Trophoblast cell (in vitro differentiated cells and primary cell): Measurements from ENCODE around the gene PTPN22.

Source experiments
- DNase-seq, 2 donors: peaks; one replicate each; pipeline ENCODE4 v3.0.0-alpha.2; 2016
- H2AFZ ChIP-seq: 2 replicates; pipeline ENCODE4 v1.6.1; 2013; ENCODE audit warnings: low read length, moderate library complexity, mild to moderate bottlenecking; ENCODE audit not compliant: insufficient read depth, poor library complexity
- H2AK5ac ChIP-seq: 2 replicates; pipeline ENCODE4 v1.6.1; 2013; ENCODE audit warnings: mild to moderate bottlenecking, low read length
- H2BK120ac ChIP-seq: 2 replicates; pipeline ENCODE4 v1.6.1; 2013; ENCODE audit warnings: low read length, mild to moderate bottlenecking, moderate library complexity; ENCODE audit not compliant: insufficient read depth, poor library complexity
- H2BK12ac ChIP-seq: 2 replicates; pipeline ENCODE4 v1.6.1; 2013; ENCODE audit warnings: mild to moderate bottlenecking, low read length, moderate library complexity
- H2BK5ac ChIP-seq: 2 replicates; pipeline ENCODE4 v1.6.1; 2013; ENCODE audit warnings: low read length, low read depth, moderate library complexity, mild to moderate bottlenecking; ENCODE audit not compliant: poor library complexity
- H3K14ac ChIP-seq: 2 replicates; pipeline ENCODE4 v1.6.1; 2013; ENCODE audit warnings: mild to moderate bottlenecking, low read length
- H3K18ac ChIP-seq: 2 replicates; pipeline ENCODE4 v1.6.1; 2013; ENCODE audit warnings: mild to moderate bottlenecking, low read length
- H3K23ac ChIP-seq: 2 replicates; pipeline ENCODE4 v1.6.1; 2013; ENCODE audit warnings: low read length
- H3K27ac ChIP-seq: 2 replicates; pipeline ENCODE4 v1.5.1; 2013; ENCODE audit warnings: low read depth, mild to moderate bottlenecking, inconsistent platforms, low read length, moderate library complexity
- H3K27me3 ChIP-seq: 2 replicates; pipeline ENCODE4 v1.6.1; 2013; ENCODE audit warnings: inconsistent platforms, mild to moderate bottlenecking, low read length, moderate library complexity; ENCODE audit not compliant: insufficient read depth
- H3K36me3 ChIP-seq, 2 experiments: 1 replicate in 1 of 2; 2 replicates in 1 of 2; pipeline ENCODE4 v1.6.1; 2013; ENCODE audit warnings: low read length in 2 of 2, mild to moderate bottlenecking in 2 of 2, moderate library complexity in 1 of 2; ENCODE audit not compliant: insufficient read depth in 2 of 2, control insufficient read depth in 1 of 2
- H3K4ac ChIP-seq: 2 replicates; pipeline ENCODE4 v1.6.1; 2013; ENCODE audit warnings: low read depth, mild to moderate bottlenecking, low read length, moderate library complexity
- H3K4me1 ChIP-seq, 2 experiments: 1 replicate in 1 of 2; 2 replicates in 1 of 2; pipeline ENCODE4 v1.6.1; 2013; ENCODE audit warnings: low read length in 2 of 2, mild to moderate bottlenecking in 2 of 2, moderate library complexity in 1 of 2; ENCODE audit not compliant: insufficient read depth in 2 of 2, control insufficient read depth in 1 of 2
- H3K4me2 ChIP-seq: 2 replicates; pipeline ENCODE4 v1.6.1; 2013; ENCODE audit warnings: inconsistent platforms, mild to moderate bottlenecking, low read length, moderate library complexity
- H3K4me3 ChIP-seq: 2 replicates; pipeline ENCODE4 v1.5.1; 2013; ENCODE audit warnings: mild to moderate bottlenecking, low read depth, low read length, inconsistent platforms
- H3K79me1 ChIP-seq: one replicate; pipeline ENCODE4 v1.6.1; 2013; ENCODE audit warnings: low read length
- H3K79me2 ChIP-seq: 2 replicates; pipeline ENCODE4 v1.6.1; 2013; ENCODE audit warnings: low read length, mild to moderate bottlenecking; ENCODE audit not compliant: control insufficient read depth, insufficient read depth, poor library complexity
- H3K9ac ChIP-seq: 2 replicates; pipeline ENCODE4 v1.6.1; 2013; ENCODE audit warnings: mild to moderate bottlenecking, low read length
- H3K9me3 ChIP-seq: 2 replicates; pipeline ENCODE4 v1.6.1; 2013; ENCODE audit warnings: low read depth, mild to moderate bottlenecking, control low read depth, inconsistent platforms, low read length; ENCODE audit not compliant: insufficient read depth
- H4K12ac ChIP-seq: 2 replicates; pipeline ENCODE4 v1.6.1; 2013; ENCODE audit warnings: low read depth, mild to moderate bottlenecking, low read length, moderate library complexity
- H4K8ac ChIP-seq: 2 replicates; pipeline ENCODE4 v1.6.1; 2013; ENCODE audit warnings: low read depth, mild to moderate bottlenecking, low read length, moderate library complexity
- H4K91ac ChIP-seq: one replicate; pipeline ENCODE4 v1.6.1; 2013; ENCODE audit warnings: low read depth, mild to moderate bottlenecking, low read length, moderate library complexity
- WGBS: extraction: QIAGEN DNeasy Blood & Tissue Kit; methylation state at CpG from one replicate; pipeline ENCODE4 v1.1.7; 2013; ENCODE audit warnings: missing lambda C conversion rate; ENCODE audit not compliant: insufficient read length, insufficient coverage; ENCODE audit errors: extremely low coverage; 5-methylcytosine and 5-hydroxymethylcytosine counted together

PTPN22 gene

DNA sequence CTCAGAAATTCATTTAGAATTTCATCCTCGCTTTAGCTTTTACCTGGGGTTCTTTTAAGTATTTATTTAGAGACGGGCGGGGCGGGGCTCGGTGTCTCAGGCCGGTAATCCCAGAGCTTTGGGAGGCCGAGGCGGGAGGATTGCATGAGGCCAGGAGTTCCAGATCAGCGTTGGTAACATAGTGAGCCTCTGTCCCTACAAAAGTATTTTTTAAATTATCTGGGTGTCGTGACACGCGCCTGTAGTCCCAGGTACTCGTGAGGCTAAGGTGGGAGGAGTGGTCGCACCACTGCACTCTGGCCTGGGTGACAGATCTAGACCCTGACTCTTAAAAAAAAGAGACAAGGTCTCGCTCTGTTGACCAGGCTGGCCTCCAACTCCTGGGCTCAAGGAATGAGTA, 58.3 kb downstream of the PTPN22 start:
- Histone ChIP-seq H4K8ac (peak overlapping the region; percentile 76), H3K79me1 (peaks cover 4% of the 10 kb centered on the region)
- WGBS: no CpG with 5 or more reads among the region's 15 CpGs

DNA sequence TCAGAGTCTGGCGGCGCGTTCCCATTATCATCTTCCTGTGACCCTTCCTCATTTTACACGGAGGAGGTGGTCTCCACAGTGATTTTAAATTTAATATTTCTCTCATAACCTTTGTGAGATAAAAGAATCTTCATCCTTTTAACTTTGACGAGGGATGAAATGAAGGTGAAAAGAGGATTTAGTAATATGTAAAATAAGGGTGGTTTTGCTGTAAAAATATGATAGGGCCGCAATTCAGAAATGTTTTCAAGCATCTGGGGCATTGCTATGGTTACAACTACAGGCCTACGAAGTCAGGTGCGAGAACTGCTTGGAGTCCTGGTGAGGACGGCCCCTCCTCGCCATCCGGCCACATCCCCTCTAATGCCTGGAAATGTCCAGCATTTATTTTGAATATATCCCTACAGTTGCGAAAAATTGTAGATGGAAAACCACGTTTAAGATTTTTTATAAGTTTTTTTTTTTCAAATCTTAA, 58.8 kb downstream of the PTPN22 start:
- peak overlapping the region; percentile 63 for H4K12ac ChIP-seq
- DNase-seq: no peak
- no peak overlapping the region for H2BK120ac ChIP-seq
- no peak overlapping the region for H2BK12ac ChIP-seq
- H3K9ac ChIP-seq: no peak overlapping the region
- H2AK5ac ChIP-seq: no peak overlapping the region
- no peaks in the 10 kb centered on the region for H3K9me3 ChIP-seq
- no peak overlapping the region for H2BK5ac ChIP-seq
- no peaks in the 10 kb centered on the region for H3K4me1 ChIP-seq
- H4K91ac ChIP-seq: peak overlapping the region; percentile 65
- H2AFZ ChIP-seq: no peak overlapping the region
- peaks cover 4% of the 10 kb centered on the region for H3K79me1 ChIP-seq
- peaks cover 7% of the 10 kb centered on the region for H3K79me2 ChIP-seq
- H3K27me3 ChIP-seq: no peaks in the 10 kb centered on the region
- no peaks in the 10 kb centered on the region for H3K36me3 ChIP-seq
- no peak overlapping the region for H3K18ac ChIP-seq
- H3K23ac ChIP-seq: no peak overlapping the region
- no peak overlapping the region for H3K14ac ChIP-seq
- no CpG with 5 or more reads among the region's 13 CpGs for WGBS
- H3K4me3 ChIP-seq: peak overlapping the region; percentile 20
- H3K4me2 ChIP-seq: peak overlapping the region; percentile 44
- H3K4ac ChIP-seq: no peak overlapping the region
- H4K8ac ChIP-seq: peak overlapping the region; percentile 75
- H3K27ac ChIP-seq: no peak overlapping the region

More for the DNA sequence above, 58.3 kb downstream of the PTPN22 start:
- Histone ChIP-seq H2BK120ac (no peak overlapping the region), H3K4me3 (no peak overlapping the region), H2BK12ac (no peak overlapping the region), H2AK5ac (no peak overlapping the region), H3K27ac (no peak overlapping the region), H3K4ac (no peak overlapping the region), H3K36me3 (no peaks in the 10 kb centered on the region), H3K27me3 (no peaks in the 10 kb centered on the region), H3K79me2 (peaks cover 7% of the 10 kb centered on the region), H4K91ac (peak overlapping the region; percentile 31), H2BK5ac (no peak overlapping the region), H2AFZ (no peak overlapping the region), H3K9ac (no peak overlapping the region), H3K4me2 (no peak overlapping the region), H3K23ac (no peak overlapping the region), H3K9me3 (no peaks in the 10 kb centered on the region), H4K12ac (peak overlapping the region; percentile 51), H3K14ac (no peak overlapping the region), H3K4me1 (no peaks in the 10 kb centered on the region), H3K18ac (no peak overlapping the region)
- no peak for DNase-seq

GRCh38 chr1:113811888-113812660, 59.4 kb downstream of the PTPN22 start, which contains the start of gene RSBN1:
TSS of gene RSBN1 (minus strand) at chr1:113812476. CDS start at chr1:113812412, 64 bp downstream.
- no peak within 1 kb of the TSS for H2BK12ac ChIP-seq
- peak within 1 kb of the TSS; percentile 21 for H2BK120ac ChIP-seq
- peak within 1 kb of the TSS; percentile 75 for H3K9ac ChIP-seq
- peaks cover 4% of the 10 kb centered on the region for H3K79me1 ChIP-seq
- H3K4me2 ChIP-seq: peak within 1 kb of the TSS; percentile 82
- H3K23ac ChIP-seq: no peak within 1 kb of the TSS
- peak within 1 kb of the TSS; percentile 98 for H3K4me3 ChIP-seq
- no peak within 1 kb of the TSS for H2AK5ac ChIP-seq
- H3K4ac ChIP-seq: peak within 1 kb of the TSS; percentile 22
- peak within 1 kb of the TSS; percentile 46 for H3K27ac ChIP-seq
- no peaks in the 10 kb centered on the region for H3K27me3 ChIP-seq
- H2AFZ ChIP-seq: peak within 1 kb of the TSS; percentile 67
- H3K79me2 ChIP-seq: peaks cover 7% of the 10 kb centered on the region
- H4K12ac ChIP-seq: peak within 1 kb of the TSS; percentile 63
- H4K8ac ChIP-seq: peak within 1 kb of the TSS; percentile 76
- H3K36me3 ChIP-seq: no peaks in the 10 kb centered on the region
- H4K91ac ChIP-seq: peak within 1 kb of the TSS; percentile 65
- peak within 1 kb of the TSS; percentile 1 for H3K14ac ChIP-seq
- peak within 1 kb of the TSS; percentile 36 for H3K18ac ChIP-seq
- no peaks in the 10 kb centered on the region for H3K9me3 ChIP-seq
- no CpG with 5 or more reads among the region's 82 CpGs for WGBS
- DNase-seq: peak; percentile 100
- H2BK5ac ChIP-seq: peak within 1 kb of the TSS; percentile 17
- H3K4me1 ChIP-seq: no peaks in the 10 kb centered on the region

DNA sequence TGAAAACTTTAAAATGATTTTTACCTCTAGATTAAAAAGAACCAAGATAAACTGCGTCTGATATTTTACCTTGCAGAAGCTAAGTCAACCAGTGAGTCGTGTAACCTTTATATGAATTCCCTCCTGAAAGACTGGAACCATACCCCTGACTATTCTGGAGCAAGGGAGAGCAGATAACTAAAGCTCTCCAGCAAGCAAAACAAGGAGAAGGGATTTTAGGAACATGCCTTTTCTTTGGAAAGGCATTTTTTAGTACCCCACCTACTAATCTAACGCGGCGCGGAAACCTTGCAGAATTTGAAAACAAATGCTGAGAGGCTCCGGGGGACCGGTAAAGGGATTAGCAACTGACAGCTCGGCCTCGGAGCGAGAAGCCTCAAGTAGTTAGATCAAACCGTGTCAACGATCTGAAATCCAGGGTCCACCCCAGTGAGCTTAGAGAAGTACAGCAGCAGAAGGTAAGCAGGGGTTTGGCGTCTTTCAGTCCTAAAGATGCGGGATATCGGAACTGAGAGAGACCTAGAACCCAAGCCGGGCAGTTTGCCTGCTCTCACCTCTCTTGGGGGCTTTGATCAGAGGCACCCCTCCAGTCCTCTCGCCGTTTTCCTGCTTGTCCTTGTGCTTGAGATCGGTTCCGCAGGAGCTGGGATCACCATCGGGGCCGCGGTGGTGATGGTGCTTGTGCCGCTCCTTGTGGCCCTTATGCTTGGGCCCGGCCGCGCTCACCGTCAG, 60.2 kb downstream of the PTPN22 start:
- H3K14ac ChIP-seq: peak overlapping the region; percentile 1
- peak overlapping the region; percentile 67 for H2AFZ ChIP-seq
- WGBS: no CpG with 5 or more reads among the region's 29 CpGs
- peaks cover 7% of the 10 kb centered on the region for H3K79me2 ChIP-seq
- no peak overlapping the region for H2BK5ac ChIP-seq
- H3K4ac ChIP-seq: peak overlapping the region; percentile 22
- peak overlapping the region; percentile 75 for H3K9ac ChIP-seq
- peak overlapping the region; percentile 98 for H3K4me3 ChIP-seq
- H3K4me1 ChIP-seq: no peaks in the 10 kb centered on the region
- H3K4me2 ChIP-seq: peak overlapping the region; percentile 82
- H3K9me3 ChIP-seq: no peaks in the 10 kb centered on the region
- no peaks in the 10 kb centered on the region for H3K27me3 ChIP-seq
- DNase-seq: peak in 1 of 2 donors; percentile 73
- no peaks in the 10 kb centered on the region for H3K36me3 ChIP-seq
- H3K27ac ChIP-seq: no peak overlapping the region
- no peak overlapping the region for H3K23ac ChIP-seq
- no peak overlapping the region for H3K18ac ChIP-seq
- peaks cover 4% of the 10 kb centered on the region for H3K79me1 ChIP-seq
- H4K91ac ChIP-seq: peak overlapping the region; percentile 10
- no peak overlapping the region for H2AK5ac ChIP-seq
- H2BK12ac ChIP-seq: no peak overlapping the region
- no peak overlapping the region for H2BK120ac ChIP-seq
- no peak overlapping the region for H4K12ac ChIP-seq
- H4K8ac ChIP-seq: peak overlapping the region; percentile 58
